NCI-H748 (cell line): Measurements from ENCODE around the gene ATG14.
A peak's percentile ranks its signal among the peaks of the same experiment; 100 is the strongest.
"Not testable (repeated sequence)": the region's sequence is repeated elsewhere in the genome, so short reads cannot be mapped to it uniquely, and the experiment has no call there.

ENCODE experiments used
- DNase-seq: peaks from one replicate; lab custom pipeline; 2025; ENCODE audit not compliant: unreplicated experiment; lab: John Stamatoyannopoulos, UW

Gene ATG14, protein sequence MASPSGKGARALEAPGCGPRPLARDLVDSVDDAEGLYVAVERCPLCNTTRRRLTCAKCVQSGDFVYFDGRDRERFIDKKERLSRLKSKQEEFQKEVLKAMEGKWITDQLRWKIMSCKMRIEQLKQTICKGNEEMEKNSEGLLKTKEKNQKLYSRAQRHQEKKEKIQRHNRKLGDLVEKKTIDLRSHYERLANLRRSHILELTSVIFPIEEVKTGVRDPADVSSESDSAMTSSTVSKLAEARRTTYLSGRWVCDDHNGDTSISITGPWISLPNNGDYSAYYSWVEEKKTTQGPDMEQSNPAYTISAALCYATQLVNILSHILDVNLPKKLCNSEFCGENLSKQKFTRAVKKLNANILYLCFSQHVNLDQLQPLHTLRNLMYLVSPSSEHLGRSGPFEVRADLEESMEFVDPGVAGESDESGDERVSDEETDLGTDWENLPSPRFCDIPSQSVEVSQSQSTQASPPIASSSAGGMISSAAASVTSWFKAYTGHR

DNA sequence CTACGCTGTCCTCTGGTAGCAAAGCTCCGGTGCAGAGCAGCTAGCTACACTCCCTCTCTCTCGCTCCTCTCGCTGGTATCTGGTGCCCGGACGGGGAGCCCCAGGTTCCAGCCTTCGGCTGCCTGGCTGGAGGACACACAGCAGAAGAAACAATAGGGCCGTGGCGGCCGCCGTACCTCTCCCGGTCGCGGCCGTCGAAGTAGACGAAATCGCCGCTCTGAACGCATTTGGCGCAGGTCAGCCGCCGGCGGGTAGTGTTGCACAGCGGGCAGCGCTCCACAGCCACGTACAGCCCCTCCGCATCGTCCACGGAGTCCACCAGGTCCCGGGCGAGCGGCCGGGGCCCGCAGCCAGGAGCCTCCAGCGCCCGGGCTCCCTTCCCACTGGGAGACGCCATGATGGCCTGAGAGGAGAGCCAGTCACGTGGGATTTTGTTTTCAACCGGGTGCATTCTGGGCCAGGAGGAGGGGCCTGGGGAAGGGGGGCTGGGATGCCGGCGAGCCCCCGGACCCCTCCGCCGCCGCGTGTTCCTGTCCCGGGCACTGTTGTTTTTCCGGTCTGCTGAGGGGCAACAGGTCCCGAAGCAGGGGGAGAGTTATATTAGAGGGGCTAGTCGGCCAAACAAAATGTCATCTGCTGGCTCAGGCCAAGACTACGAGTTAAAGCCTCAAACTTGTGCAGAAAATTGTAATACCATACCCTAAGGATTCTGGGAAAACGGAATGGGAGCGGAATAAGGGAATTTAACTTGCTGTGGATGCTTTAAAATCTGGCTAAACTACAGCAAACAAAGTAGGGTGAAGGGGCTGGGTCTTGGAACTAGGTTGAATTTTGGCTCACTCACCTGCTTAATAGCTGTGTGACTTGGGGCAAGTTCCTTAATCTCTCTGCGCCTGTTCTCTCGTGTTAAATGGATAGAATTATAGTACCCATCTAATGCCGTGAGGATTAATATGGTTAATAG is at the start of gene ATG14:
ATG14 (minus strand) TSS at position 405 of the 964 bp plus-strand sequence; CDS start at position 397, 8 bp downstream.
- peak; percentile 87 for DNase-seq

DNA sequence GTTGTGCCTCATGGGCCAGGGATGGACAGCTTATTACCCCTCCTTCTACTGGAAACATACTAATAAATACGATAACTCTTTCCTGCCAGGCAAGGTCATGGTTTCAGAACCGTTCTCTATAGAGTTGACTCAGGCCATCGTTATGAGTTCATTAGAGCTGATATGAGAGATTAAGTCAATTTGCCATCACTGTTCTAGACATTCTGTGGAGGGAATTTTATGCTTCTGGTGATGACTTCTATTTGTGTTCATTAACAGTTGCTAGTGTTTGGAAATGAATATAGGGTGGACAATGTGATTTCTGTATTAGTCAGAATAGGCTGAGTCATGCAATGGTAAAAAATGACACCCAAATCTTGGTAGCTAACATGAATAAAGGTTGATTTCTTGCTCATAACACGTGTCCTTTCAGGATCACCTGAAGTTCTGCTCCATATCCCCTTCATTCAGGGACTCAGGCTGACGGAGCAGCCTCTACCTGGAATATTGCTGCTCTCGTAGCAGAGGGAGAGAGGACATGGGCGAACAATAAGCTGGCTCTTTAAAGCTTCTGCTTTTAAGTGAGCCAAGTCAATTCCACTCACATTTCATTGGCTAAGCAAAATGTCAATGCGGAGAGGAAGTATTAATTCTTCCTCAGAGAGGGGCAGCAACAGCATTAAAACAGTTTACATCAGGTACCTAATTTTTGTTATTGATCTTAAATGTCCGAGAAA is 47.3 kb upstream of the ATG14 start:
- no peak for DNase-seq

DNA sequence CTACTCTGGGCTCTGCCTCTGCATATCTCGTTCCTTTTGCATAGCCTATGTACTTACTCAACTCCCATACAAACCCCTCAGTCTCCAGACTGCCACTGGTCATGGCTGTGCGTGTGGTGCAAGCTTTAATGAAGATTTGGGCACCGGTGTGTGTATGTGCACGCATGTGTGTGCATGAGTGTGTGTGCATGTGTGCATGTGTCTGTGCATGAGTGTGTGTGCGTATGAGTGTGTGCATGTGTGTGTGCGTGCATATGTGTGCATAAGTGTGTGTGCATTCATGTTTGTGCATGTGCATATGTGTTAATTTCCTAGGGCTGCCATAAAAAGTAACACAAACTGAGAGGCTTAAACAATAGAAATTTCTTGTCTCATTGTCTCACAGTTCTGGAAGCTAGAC is 45.9 kb upstream of the ATG14 start:
- no peak for DNase-seq

DNA sequence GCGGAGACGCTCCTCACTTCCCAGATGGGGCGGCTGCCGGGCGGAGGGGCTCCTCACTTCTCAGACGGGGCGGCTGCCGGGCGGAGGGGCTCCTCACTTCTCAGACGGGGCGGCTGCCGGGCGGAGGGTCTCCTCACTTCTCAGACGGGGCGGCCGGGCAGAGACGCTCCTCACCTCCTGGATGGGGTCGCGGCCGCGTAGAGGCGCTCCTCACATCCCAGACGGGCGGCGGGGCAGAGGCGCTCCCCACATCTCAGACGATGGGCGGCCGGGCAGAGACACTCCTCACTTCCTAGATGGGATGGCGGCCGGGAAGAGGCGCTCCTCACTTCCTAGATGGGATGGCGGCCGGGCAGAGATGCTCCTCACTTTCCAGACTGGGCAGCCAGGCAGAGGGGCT is 44.8 kb upstream of the ATG14 start:
- DNase-seq: not testable (repeated sequence)

DNA sequence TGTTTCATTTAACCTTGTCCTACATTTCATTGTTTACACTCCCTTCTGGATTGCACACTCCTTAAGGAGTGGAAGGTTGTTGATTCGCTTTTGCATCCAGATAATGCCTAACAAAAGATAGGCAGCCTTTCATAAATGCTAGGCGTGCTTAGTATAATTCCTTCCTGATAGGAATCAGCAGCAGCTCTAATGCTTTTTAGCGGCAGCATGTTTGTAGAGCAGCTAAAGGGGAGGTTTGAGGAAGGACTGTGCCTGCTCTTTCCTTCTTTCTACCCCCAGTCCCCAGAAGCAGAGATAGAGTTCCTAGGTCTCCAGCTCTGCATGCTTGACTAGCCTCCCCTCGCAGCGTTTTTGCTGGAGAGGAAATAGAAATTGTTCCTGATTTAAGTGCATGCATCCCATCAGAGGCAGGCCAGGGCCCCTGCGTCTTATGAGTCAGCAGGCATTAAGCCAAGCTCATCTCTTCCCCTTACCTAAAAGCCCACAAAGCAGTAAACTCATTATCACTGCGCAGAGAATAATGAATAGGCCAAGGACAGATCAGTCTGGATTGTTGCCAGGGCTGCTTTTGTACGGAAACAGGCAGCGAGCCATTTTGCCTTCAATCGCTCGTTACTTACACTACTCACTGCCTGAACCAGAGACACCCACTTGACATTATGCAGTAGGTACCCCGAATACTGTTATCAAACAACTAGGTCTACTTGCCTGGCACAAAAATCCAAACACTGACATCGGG is 42.8 kb upstream of the ATG14 start:
- peak; percentile 98 for DNase-seq

DNA sequence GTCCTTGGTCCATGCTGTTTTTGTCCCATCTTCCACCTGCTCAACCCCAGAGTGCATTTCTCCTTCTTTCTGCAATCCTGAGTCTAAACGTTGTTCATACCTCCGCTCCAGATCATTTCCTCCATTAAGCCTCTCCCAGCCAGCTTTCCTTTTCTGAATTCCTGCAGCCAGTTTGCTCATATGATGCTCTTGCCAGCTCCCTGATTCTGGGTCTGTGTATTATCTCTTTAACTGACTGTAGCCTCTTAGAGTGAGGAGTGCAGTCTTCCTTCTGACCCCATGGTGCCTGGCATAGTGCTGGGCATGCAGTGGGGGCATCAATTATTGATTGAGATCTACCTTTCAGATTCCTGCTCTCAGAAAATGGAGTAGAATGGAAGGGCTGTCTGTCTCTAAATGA is 40.3 kb upstream of the ATG14 start:
- DNase-seq: no peak

DNA sequence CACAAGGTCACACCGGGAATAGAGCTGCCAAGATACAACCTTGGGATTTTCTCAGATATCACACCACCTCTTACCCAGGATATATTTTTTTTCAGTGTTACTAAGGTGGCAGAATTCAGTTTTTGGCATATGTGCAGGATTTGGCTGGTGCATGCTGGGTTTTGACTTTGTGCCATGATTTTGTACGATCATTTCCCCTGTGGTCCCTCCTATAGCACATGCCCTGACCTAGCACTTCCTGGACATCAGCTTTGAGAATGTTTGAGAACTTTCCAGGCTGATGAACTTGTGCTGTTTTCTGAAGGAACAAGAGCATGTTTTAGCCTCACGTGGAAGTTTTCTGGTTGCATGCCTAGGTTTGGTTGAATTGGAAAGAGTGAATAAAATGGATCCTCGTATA is 39.8 kb upstream of the ATG14 start:
- no peak for DNase-seq

DNA sequence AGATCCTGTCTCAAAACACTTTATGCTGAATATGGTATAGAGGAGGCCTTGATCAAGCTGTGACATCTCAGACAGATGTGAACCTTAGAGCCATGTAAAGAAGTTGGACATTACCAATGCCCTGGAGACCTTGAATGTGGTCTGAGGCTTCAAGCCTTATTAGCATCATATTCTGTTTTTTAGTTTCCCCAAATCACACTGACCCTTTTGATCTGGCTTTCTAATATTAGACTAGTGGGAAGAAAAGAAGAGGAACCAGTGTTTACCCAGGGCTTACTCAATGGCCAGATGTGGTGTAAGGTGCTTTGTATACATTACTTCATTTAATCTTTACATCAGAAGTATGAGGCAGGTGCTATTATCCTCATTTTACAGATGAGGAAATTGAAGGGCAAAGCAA is 39.4 kb upstream of the ATG14 start:
- DNase-seq: no peak

DNA sequence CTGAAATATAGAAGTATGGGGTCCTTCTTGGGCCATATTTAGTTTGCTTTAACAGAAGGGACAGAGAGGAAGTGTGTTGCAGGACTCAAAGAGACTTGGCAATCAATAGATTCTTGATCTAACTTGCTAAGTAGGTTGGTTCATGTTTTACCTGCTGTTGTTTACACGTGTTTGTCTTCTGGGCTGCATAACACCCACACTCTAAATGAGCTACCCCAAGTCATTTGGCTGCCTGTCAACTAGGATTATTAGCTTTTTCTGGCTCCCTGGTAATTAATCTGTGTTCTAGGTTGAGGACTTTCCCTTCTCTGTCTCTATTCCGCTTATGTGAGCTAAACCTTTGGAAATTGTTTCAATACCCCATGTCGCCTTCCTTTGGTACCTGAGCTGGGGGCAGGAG is 38.9 kb upstream of the ATG14 start:
- DNase-seq: no peak

DNA sequence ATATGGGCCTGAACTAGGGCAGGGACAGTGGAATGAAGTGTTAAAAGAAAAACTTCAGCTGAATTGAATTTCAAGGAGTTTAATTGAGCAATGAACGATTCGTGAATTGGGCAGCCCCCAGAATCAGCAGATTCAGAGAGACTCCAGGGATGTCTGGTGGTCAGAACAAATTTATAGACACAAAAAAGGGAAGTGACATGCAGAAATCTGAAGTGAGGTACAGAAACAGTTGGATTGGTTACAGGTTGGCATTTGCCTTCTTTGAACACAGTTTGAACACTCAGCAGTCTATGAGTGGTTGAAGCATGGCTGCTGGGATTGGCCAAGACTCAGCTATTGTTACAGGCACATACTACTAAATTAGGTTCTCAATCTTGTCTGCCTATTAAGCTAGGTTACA is 38.5 kb upstream of the ATG14 start:
- no peak for DNase-seq

DNA sequence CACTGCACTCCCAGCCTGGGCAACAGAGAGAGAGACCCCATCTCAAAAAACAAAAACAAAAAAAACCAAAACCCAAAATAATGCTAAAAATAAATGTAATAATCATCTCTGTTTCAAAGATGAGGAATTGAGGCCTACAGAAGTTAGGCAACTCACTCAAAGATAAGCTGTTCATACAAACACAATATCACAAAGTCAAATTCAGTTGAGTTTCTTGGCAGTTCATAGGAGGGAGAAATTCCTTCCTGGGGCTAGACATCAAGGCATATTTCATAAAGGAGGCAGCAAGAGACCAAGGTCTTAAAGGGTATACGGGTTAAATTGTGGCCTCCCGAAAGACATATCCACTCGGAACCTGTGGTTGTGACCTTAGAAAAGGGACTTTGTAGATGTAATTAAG is 37.5 kb upstream of the ATG14 start:
- no peak for DNase-seq

DNA sequence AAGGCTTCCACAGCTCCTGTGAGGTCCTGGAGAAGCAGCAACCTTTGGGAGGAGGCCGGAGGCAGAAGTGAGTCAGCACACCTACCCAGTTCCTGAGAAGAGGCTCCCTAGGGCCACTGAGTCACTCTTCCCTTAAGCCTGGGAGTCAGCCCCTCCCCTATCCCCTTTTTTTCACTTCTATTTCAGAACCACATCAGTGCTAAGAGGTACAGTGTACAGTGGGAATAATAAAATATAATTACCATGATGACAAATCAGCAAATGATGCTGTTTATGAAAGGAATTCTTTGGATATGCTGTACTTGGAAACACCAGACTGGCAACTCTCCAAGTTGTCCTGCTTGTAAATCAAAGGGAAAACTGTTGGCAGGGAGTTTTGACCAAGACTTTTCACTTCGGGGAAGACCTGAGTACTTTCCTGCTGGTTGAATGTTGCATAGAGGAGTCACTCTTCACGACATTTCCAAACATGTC is 36.5 kb upstream of the ATG14 start:
- DNase-seq: no peak

DNA sequence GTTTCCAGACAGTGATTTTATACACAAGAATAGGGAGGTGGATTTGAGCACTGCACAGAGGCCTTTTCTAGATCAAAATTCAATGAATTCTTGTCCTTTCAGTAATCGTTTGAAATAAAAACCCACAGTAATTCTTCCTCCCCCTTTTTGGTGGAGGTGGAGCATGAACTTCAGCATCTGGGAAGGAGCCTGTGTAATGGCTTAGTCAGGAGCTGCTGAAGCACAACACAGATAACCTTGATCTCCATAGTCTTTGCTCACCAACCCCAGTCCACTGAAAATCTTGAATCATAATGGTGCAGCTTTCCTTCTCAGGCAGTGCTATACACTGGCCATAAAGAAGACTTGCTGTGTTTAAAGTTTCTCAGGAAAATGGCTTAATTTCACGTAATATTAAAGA is 35.2 kb upstream of the ATG14 start:
- no peak for DNase-seq

DNA sequence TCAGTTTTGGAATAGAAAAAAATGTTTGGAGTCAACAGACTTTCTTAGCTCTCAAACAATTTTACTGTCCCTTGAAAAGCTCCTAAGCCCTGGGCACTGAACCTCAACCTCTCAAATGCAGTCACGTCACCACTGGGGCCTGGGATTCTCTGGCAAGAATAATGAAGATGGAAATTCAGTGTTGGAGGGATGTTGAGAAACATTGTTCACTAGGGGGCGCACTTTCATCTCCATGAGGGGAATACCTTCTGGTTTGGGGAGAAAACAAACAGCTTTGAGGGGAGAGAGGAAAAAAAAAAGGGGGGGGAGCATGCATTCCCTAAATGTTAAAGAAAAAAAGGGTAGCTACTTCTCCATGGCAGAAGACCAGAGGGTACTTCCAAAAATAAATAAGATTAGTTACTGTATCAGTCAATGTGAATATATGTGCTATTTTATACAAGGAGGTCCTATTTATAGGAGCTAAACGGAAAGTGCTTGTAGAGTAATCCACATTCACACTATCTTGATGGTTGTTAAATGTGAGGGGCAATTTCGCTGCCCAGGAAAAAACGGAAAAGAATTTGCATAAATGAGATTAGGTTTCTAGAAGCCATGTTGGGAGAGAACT is 34.6 kb upstream of the ATG14 start:
- peak; percentile 76 for DNase-seq

DNA sequence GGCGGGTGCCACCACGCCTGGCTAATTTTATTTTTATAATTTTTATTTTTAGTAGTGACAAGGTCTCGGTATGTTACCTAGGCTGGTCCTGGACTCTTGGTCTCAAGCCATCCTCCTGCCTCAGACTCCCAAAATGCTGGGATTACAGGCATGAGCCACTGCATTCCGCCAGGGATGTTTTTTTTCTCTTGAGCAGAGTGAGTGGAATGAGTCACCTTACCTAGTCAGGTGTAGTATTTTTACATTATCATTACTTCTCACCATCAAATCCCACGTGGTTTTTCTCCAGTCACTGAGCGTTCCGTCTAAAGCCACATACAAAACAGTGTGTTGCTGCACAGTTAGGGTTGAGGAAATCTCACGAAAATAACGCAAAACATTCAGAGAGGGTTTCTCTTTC is 29.7 kb upstream of the ATG14 start:
- DNase-seq: no peak

DNA sequence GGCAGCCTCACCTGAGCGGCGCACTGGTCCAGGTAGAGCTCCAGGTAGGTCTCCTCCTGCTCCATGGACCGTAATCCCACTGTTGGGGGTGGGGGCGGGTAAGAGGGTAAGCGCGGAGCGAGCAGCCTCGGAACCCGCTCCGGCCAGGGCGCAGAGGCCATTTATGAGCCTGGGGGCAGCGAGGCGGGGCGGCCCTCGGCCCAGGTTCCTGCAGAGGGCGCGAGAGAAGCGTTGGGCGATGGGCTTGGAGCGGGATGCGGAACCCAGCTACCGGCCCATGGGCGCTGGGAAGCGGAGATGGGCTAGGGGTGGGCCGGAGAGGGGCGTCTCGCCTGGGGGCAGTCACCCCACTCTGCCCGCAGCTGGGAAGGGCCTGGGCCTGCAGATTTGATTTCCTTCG is 28.8 kb upstream of the ATG14 start, which contains the start of gene TBPL2:
TBPL2 (minus strand) TSS at position 232 of the 400 bp plus-strand sequence; CDS start at position 65, 167 bp downstream.
- no peak for DNase-seq

DNA sequence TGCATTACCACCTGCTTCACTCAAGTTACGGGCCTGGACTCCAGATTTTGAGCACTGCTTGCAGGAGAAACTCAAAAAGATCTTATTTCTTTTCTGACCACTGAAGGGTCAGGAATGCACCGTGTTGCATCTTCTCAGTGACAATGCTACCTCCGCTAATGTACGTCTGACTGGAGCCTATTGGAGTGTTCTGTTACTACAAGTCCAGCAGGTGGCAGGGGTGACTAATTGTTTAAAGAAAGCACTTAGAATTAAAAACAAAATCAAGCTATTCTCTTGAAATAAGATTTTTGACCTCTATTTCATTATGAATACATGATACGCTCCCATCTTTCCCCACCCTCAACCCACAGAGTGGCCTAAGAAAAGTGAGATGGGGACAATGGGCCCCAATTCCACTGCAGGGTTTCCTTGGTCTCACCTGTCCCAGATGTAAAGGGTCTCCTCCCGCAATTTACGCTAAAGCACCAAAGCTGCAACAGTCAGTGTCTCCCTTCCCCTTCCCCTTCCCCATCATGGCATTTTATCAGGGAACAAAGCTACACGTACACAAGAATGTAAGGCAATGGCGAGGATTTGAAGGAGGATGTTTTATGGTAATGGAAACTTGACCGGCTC is 26.5 kb upstream of the ATG14 start:
- DNase-seq: peak; percentile 74

DNA sequence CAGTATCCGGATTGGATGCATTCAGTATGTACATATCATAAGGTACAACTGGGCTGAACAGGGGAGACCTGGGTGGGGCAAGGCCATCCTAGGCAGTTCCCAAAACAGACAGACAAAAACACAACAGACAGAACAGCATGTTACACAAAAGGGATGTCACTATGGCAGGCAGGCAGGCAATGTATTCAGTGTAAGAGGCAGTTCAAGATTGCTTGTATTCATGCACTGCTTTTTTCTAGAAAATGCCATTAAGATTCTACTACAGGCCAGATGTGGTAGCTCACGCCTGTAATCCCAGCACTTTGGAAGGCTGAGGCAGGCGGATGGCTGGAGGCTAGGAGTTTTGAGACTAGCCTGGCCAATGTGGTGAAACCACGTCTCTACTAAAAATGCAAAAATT is 25.3 kb upstream of the ATG14 start:
- DNase-seq: no peak

DNA sequence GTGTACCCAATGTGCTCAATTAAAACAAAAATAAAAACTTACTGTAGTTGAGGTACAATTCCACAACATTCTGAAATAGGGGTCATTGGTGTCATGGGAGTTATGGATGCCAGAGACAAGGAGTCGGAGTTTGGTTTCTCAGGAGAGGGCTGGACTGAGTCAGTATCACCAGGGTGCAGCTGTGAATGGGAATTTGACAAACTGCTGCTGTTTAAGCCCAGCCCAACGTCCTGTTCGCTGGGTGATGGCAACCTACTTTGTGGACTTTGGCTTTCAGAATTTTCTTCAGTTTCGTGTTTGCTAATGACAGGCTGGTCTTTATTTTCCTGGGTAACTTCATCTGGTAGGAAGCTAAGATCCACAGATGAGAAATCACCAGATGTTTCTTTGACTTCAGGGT is 24.9 kb upstream of the ATG14 start:
- no peak for DNase-seq
